GM18867 (cell line): ENCODE data around the gene INPP4A.
A peak's percentile ranks its signal among the peaks of the same experiment; 100 is the strongest.

ENCODE experiments used
- ATAC-seq: cut with Tn5 transposase; IDR thresholded peaks from one replicate; pipeline ENCODE4 v1.9.1; 2021; ENCODE audit warnings: mild to moderate bottlenecking, moderate library complexity; ENCODE audit not compliant: unreplicated experiment

Gene INPP4A

GRCh38 chr2:98608116-98608961 is 163.7 kb downstream of the INPP4A start, which contains the start of the genes COA5 and UNC50:
Gene COA5 (minus strand): TSS chr2:98608512. CDS start chr2:98608405, 107 bp downstream.
Gene UNC50 (plus strand): TSS chr2:98608589. CDS start chr2:98609760, 1,171 bp downstream.
- peak; percentile 91 for ATAC-seq

- ATAC-seq, result peak; percentile 18
Measured at GRCh38 chr2:98608962-98609604, 164.4 kb downstream of the INPP4A start.

GRCh38 chr2:98614024-98614739 is 169.5 kb downstream of the INPP4A start:
- ATAC-seq, result no peak

DNA sequence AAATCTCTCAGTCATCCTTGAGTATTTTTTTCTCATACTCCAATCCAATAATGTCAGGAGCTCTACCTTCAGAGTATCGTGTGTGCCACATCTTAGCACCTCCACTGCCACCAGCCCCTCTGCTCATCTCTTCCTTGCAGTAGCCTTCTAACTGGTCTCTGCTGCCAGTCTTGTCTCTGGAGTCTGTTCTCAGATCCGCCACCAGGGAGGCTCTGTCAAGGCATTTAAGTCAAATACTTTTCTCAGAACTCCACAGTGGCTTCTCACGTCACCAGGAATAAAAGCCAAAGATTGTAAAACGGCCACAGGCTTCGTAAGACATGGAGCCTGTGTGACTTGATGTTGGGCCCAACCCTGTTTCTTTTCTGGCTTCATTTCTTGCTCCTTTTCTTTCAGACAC is 170.8 kb downstream of the INPP4A start:
- no peak for ATAC-seq

DNA sequence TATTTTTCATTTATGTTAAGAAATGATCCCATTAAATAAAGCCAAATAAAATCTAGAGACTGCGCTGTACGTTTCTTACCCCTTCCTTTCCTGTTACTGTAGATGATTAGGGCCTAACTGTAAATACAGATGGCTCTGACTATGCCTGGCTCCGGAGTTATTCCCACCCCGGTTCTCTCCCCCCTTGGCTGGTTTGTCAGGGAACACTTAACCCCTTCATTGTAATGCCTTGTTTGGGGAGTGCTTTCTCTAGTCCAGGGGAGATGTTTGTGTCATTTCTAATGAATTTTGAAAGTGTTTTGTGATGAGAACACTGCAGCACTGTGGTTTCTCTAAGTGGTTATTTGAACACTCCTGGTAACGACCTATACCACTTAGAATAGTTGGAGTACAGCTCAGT is 172.5 kb downstream of the INPP4A start:
- no peak for ATAC-seq

GRCh38 chr2:98623657-98624056 is 179.0 kb downstream of the INPP4A start:
- no peak for ATAC-seq

GRCh38 chr2:98632351-98632750 is 187.7 kb downstream of the INPP4A start:
- ATAC-seq, result no peak

- ATAC-seq, result no peak
Measured at GRCh38 chr2:98634406-98635092, 189.9 kb downstream of the INPP4A start.

DNA sequence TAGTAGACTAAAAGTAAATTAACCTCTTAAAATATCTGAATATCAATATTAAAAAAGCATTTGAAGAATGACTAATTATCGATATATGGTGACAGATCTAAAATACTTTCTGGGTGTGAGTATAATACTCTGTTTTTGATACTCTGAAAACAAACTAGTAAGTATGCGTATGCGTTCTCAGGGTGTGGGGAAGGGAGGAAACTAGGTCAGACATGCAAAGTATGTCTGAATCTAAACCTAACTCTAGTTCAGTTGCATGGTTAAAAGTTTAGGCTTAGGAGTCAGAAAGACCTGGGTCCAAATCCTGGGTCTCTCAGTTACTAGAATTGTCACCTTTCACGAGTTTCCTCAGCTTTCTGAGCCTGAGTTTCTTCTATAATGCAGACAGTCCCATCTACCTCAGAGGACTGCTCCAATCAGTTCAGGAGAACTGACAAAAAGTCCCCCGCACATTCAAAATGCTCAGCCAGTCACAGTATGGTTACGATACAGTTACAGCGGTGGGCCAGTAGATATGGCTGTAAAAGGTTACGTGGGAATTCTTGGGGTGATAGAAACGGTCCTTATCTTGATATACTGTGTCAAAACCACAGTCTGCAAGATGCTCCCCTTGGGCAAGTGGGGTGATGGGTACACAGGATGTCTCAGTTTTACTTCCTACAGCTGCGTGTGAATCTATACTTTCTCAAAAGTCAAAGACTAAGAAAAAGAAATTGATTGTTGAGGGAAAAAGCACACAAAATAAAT is 192.9 kb downstream of the INPP4A start:
- peak; percentile 91 for ATAC-seq

GRCh38 chr2:98643496-98644100 is 198.9 kb downstream of the INPP4A start:
- ATAC-seq, result no peak
